HG03159 (cell line): ENCODE results near the gene RCE1.

Experiments used
- ATAC-seq: cut with Tn5 transposase; IDR thresholded peaks from one replicate; pipeline ENCODE4 v1.9.1; 2021; ENCODE audit warnings: mild to moderate bottlenecking, moderate library complexity; ENCODE audit not compliant: unreplicated experiment

RCE1 gene

DNA sequence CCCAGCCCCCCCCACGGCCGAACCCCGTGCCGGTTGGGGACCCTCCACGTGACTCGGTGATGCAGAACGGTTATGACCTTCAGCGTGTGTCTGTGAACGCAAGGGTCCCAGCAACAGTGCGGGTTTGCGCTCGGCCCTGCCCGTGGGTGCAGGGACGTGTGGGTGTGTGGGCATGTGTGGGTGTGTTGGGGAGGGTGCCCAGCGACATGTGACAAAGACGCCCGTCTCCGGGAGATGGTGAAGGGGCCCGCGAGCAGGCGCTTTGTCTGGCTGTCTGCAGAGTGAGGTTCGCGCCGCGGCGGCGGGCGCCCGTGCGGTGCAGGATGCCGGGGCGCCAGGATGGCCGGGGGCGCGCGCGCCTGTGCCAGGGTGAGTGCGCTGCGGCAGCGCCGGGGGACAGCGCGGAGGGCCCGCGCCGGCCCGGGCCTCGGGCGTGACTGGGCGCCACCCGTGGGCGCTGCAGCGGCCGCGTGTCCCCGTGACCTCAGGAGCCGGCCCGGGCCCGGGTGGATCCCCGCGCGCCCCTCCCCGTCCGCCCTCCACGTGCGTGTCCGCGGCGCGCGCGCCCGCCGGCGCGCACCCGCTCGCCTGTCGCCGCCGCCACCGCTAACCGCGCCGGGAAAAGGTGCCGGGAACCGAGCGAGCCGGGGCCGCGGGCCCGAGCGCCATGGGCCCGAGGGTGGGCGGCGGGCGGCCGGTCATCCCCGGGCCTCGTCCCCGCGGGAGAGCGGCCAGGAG is 13.4 kb downstream of the RCE1 start, which contains the start of gene LRFN4:
TSS of gene LRFN4 (plus strand) at position 569 of the 738 bp plus-strand sequence. CDS start 681 bp downstream, outside the sequence.
- ATAC-seq = peak; percentile 15

DNA sequence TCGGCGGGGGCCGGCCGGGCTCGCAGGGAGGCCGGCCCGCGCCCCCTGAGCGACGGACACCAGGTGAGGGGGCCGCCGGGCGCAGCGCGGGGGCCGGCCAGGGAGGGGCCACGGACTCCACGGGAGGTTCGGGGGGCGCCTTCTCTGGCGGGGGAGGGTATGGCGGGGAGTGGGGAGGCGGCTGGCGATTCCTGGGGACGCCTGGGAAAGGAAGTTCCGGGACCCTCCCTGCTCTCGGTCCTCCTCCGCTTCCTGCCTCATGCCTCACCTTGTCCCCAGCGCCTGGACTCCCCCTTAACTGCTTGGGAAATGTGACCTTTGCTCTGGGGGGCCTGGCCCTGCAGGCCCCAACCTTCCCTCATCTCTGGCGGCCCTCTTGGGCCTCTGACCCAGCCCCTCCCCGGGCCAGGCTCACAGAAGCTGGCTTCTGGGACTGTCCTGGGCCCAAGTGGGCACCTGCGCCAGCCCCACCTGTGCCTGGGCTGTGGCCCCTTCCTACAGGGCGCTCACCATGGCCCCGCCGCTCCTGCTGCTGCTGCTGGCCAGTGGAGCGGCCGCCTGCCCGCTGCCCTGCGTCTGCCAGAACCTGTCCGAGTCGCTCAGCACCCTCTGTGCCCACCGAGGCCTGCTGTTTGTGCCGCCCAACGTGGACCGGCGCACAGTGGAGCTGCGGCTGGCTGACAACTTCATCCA is 14.1 kb downstream of the RCE1 start:
- ATAC-seq = no peak

DNA sequence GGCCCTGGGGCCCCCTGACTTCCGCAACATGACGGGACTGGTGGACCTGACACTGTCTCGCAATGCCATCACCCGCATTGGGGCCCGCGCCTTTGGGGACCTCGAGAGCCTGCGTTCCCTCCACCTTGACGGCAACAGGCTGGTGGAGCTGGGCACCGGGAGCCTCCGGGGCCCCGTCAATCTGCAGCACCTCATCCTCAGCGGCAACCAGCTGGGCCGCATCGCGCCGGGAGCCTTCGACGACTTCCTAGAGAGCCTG is 14.6 kb downstream of the RCE1 start:
- no peak for ATAC-seq

- no peak for ATAC-seq
Observed at GRCh38 chr11:66858186-66858938, 15.1 kb downstream of the RCE1 start.

DNA sequence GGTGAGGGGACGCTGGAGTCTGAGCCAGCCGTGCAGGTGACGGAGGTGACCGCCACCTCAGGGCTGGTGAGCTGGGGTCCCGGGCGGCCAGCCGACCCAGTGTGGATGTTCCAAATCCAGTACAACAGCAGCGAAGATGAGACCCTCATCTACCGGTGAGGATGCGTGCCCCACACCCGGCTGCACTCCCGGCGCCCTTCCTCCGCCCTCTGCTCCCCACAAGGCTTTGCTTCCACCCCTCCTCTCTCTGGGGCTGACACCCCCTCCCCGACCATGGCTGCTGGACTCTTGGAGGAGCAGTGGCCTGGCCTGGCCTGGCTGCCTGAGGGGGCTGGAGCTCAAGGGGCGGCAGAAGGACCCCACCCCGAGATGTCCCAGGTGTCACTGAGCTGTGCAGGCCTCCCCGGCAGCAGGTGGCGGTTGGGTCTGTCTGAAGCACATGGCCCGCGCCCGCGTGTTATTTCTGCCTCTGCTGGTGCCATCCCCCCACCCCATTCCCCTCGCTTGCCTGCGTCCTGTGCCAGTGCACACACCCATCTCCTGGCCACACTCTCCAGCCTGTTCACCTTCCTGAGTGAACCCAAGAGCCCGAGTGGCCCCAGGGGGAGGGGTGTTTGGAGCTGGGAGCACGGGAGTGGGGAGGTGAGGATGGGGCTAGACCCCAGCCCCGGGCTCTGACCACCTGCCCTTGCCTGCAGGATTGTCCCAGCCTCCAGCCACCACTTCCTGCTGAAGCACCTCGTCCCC is 15.9 kb downstream of the RCE1 start:
- no peak for ATAC-seq

- ATAC-seq = no peak
Observed at GRCh38 chr11:66859686-66860448, 16.6 kb downstream of the RCE1 start.

GRCh38 chr11:66860449-66860831 is 17.2 kb downstream of the RCE1 start:
- no peak for ATAC-seq

GRCh38 chr11:66861038-66861773 is 18.0 kb downstream of the RCE1 start:
- ATAC-seq = no peak

DNA sequence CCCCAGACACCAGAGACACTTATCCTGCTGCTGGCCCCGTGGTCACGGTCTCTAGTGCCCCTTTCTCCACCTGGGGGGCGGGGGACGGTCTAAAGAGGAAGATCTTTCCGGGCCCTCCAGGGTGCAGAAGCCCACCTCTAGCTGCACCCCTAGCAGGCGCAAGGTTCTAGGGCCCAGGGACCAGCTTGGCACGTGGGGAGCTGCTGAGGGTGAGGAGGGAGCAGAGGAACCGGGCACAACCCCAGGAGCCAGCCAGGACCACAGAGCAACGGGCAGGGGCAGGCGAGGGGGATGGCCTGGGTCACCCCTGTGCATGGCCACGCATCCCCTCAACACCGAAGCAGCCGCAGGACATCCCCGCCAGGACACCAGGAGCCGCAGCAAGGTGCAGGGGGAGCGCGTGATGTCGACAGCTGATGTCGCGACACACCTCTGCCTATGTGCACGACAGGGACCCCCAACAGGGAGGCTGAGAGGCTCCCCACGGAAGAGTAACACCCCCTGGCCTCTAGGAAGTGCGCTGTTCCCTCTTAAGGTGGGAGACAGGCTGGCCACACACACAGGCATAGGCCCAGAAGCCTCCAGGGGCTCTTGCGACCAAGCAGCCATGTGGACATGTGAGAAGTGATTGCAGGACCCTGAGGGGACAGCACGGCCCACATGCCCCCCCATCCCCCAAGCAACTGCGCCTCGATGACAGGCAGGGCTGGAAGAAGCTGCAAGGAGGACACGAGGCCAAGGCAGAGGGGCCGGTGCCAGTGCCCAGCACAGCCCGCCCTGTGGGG is 18.7 kb downstream of the RCE1 start:
- no peak for ATAC-seq

- no peak for ATAC-seq
Observed at GRCh38 chr11:66862559-66863037, 19.4 kb downstream of the RCE1 start.

DNA sequence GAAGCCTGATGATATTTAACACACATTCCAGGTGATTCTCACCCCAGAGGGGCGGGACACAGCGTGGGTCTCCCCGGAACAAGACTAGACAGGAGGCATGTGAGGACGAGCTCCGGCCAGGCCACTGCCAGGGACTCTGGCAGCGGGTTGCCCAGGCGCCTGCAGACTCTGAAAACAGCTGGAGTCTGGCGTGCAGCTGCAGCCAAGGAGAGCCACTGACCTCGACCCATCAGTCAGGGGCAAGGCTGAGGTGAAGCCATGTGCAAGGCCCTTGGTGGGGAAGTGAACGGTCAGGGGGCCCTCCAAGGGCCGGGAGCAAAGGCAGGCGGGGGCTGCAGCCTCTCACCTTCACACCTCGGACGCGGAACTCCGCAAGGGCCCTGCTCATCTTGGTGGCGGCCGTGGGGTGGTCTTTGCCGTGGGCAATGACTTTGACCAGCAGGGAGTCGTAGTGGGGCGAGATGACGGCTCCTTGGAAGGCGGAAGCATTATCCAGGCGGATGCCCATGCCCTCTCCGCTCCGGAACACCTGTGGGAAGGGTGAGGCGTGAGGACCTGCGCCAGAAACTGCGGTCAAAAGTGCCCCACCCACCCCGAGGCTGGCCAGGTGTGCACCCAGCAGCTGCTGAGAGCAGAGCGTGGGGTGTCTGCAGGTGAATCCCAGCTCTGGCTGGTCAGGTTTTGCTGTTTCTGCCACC is 20.3 kb downstream of the RCE1 start:
- ATAC-seq = no peak

GRCh38 chr11:66864172-66864901 is 21.1 kb downstream of the RCE1 start:
- ATAC-seq = no peak

DNA sequence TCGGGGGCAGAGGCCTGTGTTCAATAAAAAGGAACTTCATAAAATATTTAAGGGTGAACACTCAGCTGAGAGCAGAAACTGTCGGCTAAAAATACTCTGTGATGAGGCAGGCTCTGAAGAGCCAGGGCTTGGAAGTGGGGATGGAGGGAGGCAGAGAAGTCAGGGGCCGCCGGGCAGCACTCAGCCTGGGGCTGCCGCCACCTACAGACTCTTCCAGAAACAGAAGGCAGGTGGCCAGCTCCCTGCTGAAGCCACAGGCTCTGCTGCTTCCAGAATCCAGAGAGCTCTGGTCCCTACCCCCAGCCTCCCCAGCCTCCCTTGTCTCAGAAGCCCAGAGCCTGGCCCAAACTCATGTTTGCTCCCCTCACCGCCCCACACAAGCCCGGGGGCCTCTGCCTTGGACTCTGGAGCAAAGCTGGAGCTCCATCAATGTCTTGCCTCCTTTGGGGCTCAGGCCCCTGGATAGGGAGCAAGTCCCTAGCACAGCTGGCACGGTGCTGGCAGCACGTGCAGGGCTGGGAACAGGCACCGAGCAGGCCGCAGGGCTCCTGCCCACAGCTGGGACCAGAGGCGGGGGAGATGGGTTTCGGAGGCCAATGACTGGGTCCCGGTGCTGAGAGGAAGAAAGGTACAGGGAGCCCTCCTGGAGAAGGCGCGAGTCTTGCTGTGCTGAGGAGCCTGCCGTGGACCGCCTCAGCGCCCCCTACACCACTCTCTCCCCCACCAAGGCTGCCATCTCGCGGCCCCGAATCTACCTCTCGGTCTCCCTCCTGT is 21.9 kb downstream of the RCE1 start:
- no peak for ATAC-seq

- ATAC-seq = no peak
Observed at GRCh38 chr11:66866007-66866406, 22.8 kb downstream of the RCE1 start.

- ATAC-seq = no peak
Observed at GRCh38 chr11:66866511-66866986, 23.3 kb downstream of the RCE1 start.

DNA sequence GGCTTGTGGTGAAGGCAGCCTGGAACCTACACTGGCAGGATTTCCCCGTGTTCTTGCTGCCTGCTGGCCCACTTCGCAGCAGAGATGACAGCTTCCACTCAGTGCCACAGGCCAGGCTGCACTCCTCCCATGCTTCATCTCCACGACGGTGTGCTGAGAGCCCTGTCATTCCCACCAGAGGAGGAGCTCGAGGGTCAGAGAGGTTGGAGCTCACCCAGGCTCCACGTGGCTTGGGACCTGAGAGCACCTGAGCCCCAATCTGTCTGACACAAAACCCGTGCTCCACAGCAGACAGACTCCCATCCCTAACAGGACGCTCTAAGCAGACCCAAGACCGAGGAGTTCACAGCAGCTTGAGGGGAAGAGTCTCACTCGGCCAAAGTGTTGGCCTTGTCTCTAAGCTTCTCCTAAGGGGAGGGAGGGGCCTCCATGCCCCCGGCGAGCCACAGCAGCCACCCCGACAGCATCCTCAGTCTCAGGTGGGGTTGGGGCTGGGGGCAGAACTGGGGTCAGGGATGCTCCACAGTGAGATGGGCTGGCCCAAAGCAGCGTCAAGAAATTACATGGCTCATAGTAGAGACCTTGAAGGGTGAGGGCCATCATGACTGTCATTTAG is 24.3 kb downstream of the RCE1 start:
- ATAC-seq = no peak
